ENCODE results near the gene LRRC19.

LRRC19 gene

GRCh38 chr9:26955921-26956859 is 49.3 kb downstream of the LRRC19 start, which contains the start of gene IFT74:
IFT74 (plus strand) TSS chr9:26956412; CDS start chr9:26961968, 5,556 bp downstream.
- DNase-seq (ENCODE audit: low read depth): peak; percentile 90

- no peak for DNase-seq (ENCODE audit: low read depth)
These were observed 50.1 kb downstream of the LRRC19 start for GRCh38 chr9:26955222-26955903.

DNA sequence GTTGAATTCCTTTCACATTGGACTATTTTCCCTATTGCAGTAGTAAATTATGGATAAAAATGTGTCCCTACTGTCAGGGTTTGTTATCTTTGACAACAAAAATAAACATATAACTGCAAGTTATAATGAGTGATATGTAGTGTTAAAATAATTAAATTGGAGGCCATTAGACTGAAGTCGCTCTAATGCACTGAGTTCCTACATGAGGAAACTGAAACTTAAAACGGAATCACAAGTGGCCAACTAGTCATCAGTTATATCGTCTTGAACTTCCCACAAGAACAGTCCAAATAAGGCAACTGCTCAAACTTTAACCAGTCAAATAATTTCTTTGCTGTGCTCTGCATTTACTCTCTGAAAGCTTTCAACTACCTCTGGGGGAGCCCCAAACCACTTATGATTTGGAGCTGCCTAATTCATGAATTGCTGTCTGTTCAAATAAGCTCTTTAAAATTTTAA is 51.4 kb downstream of the LRRC19 start:
- DNase-seq (ENCODE audit: low read depth): no peak

DNA sequence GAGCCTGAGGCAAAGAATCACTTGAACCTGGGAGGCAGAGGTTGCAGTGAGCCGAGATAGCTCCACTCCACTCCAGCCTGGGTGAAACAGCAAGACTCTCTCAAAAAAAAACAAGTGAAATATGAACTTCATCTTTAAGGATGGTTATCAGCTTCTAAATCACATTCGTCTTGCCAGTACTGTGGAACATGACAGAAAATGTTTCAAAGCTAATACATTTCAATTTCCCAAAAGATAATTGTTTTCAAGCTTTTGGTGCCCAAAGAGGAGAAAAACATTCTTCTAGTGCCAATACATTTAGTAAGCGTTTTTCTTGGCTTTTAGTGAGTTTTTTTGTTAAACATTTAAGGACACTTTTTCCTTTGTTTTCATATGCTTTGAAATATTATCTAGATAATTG is 53.7 kb downstream of the LRRC19 start:
- DNase-seq (ENCODE audit: low read depth): no peak

- DNase-seq (ENCODE audit: low read depth): no peak
These were observed 55.0 kb downstream of the LRRC19 start for GRCh38 chr9:26950521-26950920.

DNA sequence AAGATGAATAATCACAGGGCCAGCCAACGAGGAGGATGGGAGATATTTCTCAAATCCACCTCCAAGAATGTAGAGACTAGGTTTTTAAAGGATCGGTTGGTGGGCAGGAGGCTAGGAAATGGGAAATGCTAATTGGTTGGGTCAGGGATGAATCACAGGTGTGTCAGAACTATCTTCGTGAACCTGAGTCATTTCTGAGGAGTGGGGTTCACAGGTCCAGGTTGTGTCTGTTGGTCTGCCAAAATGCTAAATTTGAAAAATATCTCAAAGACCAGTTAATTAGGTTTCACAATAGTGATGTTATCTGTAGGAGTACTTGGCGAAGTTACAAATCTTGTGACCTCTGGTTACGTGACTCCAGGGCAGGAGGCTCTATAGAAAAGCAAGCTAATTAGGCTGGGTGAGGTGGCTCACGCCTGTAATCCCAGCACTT is 55.8 kb downstream of the LRRC19 start:
- no peak for DNase-seq (ENCODE audit: low read depth)

GRCh38 chr9:26947736-26948135 is 57.7 kb downstream of the LRRC19 start:
- DNase-seq (ENCODE audit: low read depth): no peak

DNA sequence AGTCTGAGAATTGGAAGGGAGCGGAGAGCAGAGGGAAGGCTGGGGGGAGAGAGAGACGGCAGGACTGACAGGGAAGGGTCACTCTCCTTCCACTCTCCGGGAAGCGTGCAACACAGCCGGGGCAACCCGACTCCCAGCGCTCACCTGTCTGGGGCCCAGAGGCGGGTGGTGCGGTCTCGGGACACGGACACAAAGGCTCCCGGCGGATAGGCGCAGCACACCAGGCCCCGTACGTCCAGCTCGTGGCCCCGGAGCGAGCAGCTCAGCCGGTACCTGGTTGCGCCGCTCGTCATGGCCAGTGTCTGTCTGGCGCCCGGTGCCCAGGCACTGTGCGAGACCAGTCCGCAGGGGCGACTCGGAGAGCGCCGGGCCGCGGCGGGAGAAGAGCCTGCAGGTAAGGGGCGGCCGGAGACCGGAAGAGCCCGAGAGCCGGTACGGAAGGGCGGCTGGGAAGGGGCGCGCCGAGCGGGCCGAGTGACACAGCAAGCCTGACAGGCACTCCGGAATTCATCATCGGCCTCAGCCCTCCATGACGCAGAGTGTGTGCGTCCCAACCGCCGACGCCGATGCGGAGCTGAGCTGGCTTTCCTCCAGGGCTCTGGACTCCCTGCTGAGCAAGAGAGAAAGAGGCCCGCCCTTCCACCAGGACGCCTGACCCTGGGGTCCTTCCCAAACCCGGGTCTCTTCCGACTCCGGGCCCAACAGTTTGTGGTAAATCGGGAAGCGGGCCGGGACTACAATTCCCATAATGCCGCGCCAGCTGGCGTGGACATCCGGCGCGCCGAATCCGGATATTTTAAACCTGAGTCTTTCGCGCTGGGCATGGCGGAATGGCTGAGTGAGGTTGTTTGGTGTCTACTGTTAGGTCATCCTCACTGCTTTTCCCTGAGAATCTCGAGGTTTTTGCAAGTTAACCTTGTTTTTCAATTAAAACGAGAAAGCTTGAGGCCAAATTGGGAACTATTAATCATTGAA is 58.4 kb downstream of the LRRC19 start, which contains the start of gene PLAA:
Gene PLAA, minus strand, starts transcription at position 490 of the 975 bp plus-strand sequence. Its CDS starts 197 bp downstream, at position 293.
- peak; percentile 85 for DNase-seq (ENCODE audit: low read depth)

GRCh38 chr9:26945591-26945990 is 59.9 kb downstream of the LRRC19 start:
- DNase-seq (ENCODE audit: low read depth): no peak

Data from HS-5 (cell line).